ENCODE results near the gene RPH3AL.

RPH3AL gene

DNA sequence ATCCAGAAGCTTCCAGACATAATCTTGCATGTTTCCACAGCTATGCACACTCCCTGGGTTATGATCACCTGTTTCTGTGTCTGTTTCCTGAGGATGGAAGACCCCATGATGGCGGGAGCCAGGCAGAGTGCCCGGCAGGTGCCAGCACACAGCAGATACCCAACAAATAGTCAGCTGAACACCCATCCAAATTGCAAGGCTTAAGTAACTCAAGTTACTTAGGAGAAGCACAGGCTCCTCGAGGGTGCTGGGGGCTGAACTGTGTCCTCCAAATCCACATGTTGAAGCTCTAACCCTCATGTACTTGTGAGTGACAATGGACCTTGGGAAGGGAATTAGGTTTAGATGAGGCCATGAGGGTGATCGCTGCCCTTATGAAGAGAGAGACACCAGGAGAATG, 91.7 kb downstream of the RPH3AL start:
- in situ Hi-C loops (cut with HindIII; ENCODE audit: low sequenced_read_pairs): no loop called here
- no peak for DNase-seq (ENCODE audit: low read depth, low spot score)
- no peak overlapping the region for H3K4me3 ChIP-seq (ENCODE audit: low read depth, low read length)
- TF ChIP-seq, protein P1, sequence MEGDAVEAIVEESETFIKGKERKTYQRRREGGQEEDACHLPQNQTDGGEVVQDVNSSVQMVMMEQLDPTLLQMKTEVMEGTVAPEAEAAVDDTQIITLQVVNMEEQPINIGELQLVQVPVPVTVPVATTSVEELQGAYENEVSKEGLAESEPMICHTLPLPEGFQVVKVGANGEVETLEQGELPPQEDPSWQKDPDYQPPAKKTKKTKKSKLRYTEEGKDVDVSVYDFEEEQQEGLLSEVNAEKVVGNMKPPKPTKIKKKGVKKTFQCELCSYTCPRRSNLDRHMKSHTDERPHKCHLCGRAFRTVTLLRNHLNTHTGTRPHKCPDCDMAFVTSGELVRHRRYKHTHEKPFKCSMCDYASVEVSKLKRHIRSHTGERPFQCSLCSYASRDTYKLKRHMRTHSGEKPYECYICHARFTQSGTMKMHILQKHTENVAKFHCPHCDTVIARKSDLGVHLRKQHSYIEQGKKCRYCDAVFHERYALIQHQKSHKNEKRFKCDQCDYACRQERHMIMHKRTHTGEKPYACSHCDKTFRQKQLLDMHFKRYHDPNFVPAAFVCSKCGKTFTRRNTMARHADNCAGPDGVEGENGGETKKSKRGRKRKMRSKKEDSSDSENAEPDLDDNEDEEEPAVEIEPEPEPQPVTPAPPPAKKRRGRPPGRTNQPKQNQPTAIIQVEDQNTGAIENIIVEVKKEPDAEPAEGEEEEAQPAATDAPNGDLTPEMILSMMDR (IDR thresholded peaks at IDR 0.05; ENCODE audit: low read depth, low read length): no peak

GRCh38 chr17:260031-260791, 92.4 kb downstream of the RPH3AL start:
- no peak for DNase-seq (ENCODE audit: low read depth, low spot score)
- no peak overlapping the region for H3K4me3 ChIP-seq (ENCODE audit: low read depth, low read length)
- in situ Hi-C loops (cut with HindIII; ENCODE audit: low sequenced_read_pairs): no loop called here
- TF ChIP-seq, protein P1 (IDR thresholded peaks at IDR 0.05; ENCODE audit: low read depth, low read length): no peak

- H3K4me3 ChIP-seq (ENCODE audit: low read depth, low read length): no peak overlapping the region
- TF ChIP-seq, protein P1 (IDR thresholded peaks at IDR 0.05; ENCODE audit: low read depth, low read length): no peak
- in situ Hi-C loops (cut with HindIII; ENCODE audit: low sequenced_read_pairs): no loop called here
- no peak for DNase-seq (ENCODE audit: low read depth, low spot score)
These were observed 93.1 kb downstream of the RPH3AL start for GRCh38 chr17:259341-259976.

DNA sequence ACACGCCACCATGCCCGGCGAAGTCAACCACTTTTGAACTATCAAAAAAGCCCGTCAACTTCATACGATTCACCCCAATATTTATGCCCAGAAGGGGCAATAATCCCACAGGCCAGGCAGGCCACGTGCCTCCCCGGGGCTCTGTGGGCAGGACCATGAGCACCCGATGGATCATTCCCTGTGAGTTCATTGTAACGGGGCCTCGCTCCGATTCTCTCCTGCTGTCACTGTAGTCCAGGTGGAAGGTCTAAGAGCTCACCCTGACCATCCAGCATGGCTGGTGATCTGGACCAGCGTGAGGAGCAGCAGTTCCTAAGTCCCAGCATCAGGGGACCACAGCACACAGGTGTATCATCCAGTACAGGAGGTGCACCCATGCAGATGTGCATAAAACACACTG, 93.7 kb downstream of the RPH3AL start:
- H3K4me3 ChIP-seq (ENCODE audit: low read depth, low read length): no peak overlapping the region
- in situ Hi-C loops (cut with HindIII; ENCODE audit: low sequenced_read_pairs): no loop called here
- TF ChIP-seq, protein P1 (IDR thresholded peaks at IDR 0.05; ENCODE audit: low read depth, low read length): no peak
- no peak for DNase-seq (ENCODE audit: low read depth, low spot score)

DNA sequence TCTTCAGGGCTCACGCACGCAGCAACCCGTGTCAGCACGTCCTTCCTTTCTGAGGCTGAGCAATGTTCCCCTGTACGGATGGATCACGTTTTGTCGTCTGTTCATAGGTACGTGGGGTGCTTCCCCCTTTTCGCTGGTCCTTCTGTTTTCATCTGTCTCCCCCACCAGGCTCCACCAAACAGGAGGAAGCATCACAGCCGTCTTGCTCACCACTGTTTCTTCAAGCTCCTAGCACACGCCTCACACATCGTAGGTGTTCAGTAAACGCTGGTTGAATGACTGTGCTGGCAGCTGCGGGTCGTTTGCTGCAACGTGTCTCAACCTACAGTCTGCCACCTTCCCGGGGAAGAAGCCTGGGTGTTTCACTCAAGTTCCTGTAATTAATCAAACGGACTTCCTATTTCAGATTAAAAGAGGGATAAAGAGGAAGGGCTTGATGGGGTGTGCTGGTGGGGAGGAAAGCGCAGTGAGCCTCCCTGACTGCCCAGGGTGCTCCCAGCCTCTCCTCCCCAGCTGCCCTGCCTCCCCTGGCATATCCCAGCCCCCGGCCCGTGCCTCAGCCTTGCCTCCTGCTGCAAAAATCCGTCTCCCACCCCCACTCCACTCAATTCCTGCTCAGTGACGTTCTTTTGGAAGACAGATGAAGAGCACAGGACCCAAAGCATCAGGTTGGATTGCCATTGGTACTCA, 94.4 kb downstream of the RPH3AL start:
- in situ Hi-C loops (cut with HindIII; ENCODE audit: low sequenced_read_pairs): no loop called here
- H3K4me3 ChIP-seq (ENCODE audit: low read depth, low read length): no peak overlapping the region
- TF ChIP-seq, protein P1 (IDR thresholded peaks at IDR 0.05; ENCODE audit: low read depth, low read length): no peak
- DNase-seq (ENCODE audit: low read depth, low spot score): no peak

GRCh38 chr17:253091-253846, 99.3 kb downstream of the RPH3AL start:
- in situ Hi-C loops (cut with HindIII; ENCODE audit: low sequenced_read_pairs): no loop called here
- DNase-seq (ENCODE audit: low read depth, low spot score): no peak
- H3K4me3 ChIP-seq (ENCODE audit: low read depth, low read length): no peak overlapping the region
- TF ChIP-seq, protein P1 (IDR thresholded peaks at IDR 0.05; ENCODE audit: low read depth, low read length): no peak

All from astrocyte of the spinal cord (primary cell).